Spinal cord (tissue), 10 donors: Measurements from ENCODE around the gene NEK11. TPM values are rescaled to one million over a fixed set of nuclear protein-coding genes. Genes with fewer than 3 reads are reported as not detected.

Source experiments
- DNase-seq, 6 donors: peaks; one replicate each; pipeline versions ENCODE4 v3.0.0 to v3.0.0-alpha.2; 2013 to 2015; ENCODE audit warnings: low spot score in 6 of 6, low read depth in 4 of 6
- H3K27ac ChIP-seq: one replicate; pipeline ENCODE4 v1.5.1; 2013; ENCODE audit warnings: low read depth, low read length, control low read depth
- H3K27me3 ChIP-seq: one replicate; pipeline ENCODE4 v1.6.1; 2013; ENCODE audit warnings: low read length; ENCODE audit not compliant: control insufficient read depth, insufficient read depth
- H3K36me3 ChIP-seq: one replicate; pipeline ENCODE4 v1.6.1; 2013; ENCODE audit warnings: low read length; ENCODE audit not compliant: control insufficient read depth, insufficient read depth
- H3K4me1 ChIP-seq: one replicate; pipeline ENCODE4 v1.6.1; 2013; ENCODE audit warnings: low read length; ENCODE audit not compliant: control insufficient read depth, insufficient read depth
- H3K4me3 ChIP-seq: one replicate; pipeline ENCODE4 v1.5.1; 2013; ENCODE audit warnings: low read depth, low read length, control low read depth
- H3K9me3 ChIP-seq: one replicate; pipeline ENCODE4 v1.6.1; 2013; ENCODE audit warnings: low read length; ENCODE audit not compliant: control insufficient read depth, insufficient read depth
- WGBS: methylation state at CpG from one replicate; pipeline ENCODE4 v1.1.5; 2013; ENCODE audit warnings: missing lambda C conversion rate; ENCODE audit not compliant: insufficient coverage; 5-methylcytosine and 5-hydroxymethylcytosine counted together
- polyA plus RNA-seq, 2 donors: library from polyadenylated mRNA; unstranded; fragments of 120-200 nt; gene quantifications; one replicate each; pipeline ENCODE4 v1.2.1, GENCODE V29; 2013; ENCODE audit not compliant: insufficient read length in 2 of 2
- total RNA-seq, 2 donors: library from RNA; depleted of rRNA in 1 of 2; stranded (reverse); fragments of 120-200 nt in 1 of 2; fragments of >200 nt in 1 of 2; gene quantifications; one replicate each; pipeline versions ENCODE4 v1.2.3 to v1.2.4, GENCODE V29; 2013 to 2014
- donor health status: healthy.

The NEK11 gene
- total and polyA plus RNA-seq, 4 donors = 20.8 to 42.1 (median 23.3) TPM

- H3K4me1 ChIP-seq = no peaks in the 10 kb centered on the region
- H3K36me3 ChIP-seq = no peaks in the 10 kb centered on the region
- H3K27me3 ChIP-seq = no peaks in the 10 kb centered on the region
- no peak for DNase-seq
- H3K27ac ChIP-seq = no peak overlapping the region
- no CpG with 5 or more reads among the region's 2 CpGs for WGBS
- H3K9me3 ChIP-seq = no peaks in the 10 kb centered on the region
- no peak overlapping the region for H3K4me3 ChIP-seq
Observed at GRCh38 chr3:131072099-131072559, 45.5 kb downstream of the NEK11 start.

- Histone ChIP-seq H3K27ac (no peak overlapping the region), H3K4me1 (no peaks in the 10 kb centered on the region), H3K27me3 (no peaks in the 10 kb centered on the region), H3K36me3 (no peaks in the 10 kb centered on the region), H3K9me3 (no peaks in the 10 kb centered on the region), H3K4me3 (no peak overlapping the region)
- no peak for DNase-seq
- 70% methylated on average over 2 of the region's 2 CpGs for WGBS
Observed at GRCh38 chr3:131072845-131073244, 46.2 kb downstream of the NEK11 start.

GRCh38 chr3:131075632-131076328 is 49.1 kb downstream of the NEK11 start:
- Histone ChIP-seq H3K9me3 (no peaks in the 10 kb centered on the region), H3K36me3 (no peaks in the 10 kb centered on the region), H3K4me1 (no peaks in the 10 kb centered on the region), H3K27ac (no peak overlapping the region), H3K4me3 (no peak overlapping the region), H3K27me3 (no peaks in the 10 kb centered on the region)
- no peak for DNase-seq
- WGBS = 70% methylated on average over 2 of the region's 4 CpGs

- no peak overlapping the region for H3K4me3 ChIP-seq
- H3K27me3 ChIP-seq = no peaks in the 10 kb centered on the region
- H3K4me1 ChIP-seq = peaks cover 1% of the 10 kb centered on the region
- WGBS = 40% methylated on average over 1 of the region's 1 CpG
- no peak for DNase-seq
- H3K27ac ChIP-seq = no peak overlapping the region
- H3K9me3 ChIP-seq = no peaks in the 10 kb centered on the region
- no peaks in the 10 kb centered on the region for H3K36me3 ChIP-seq
Observed at GRCh38 chr3:131077904-131078303, 51.2 kb downstream of the NEK11 start.

- H3K36me3 ChIP-seq = no peaks in the 10 kb centered on the region
- H3K27ac ChIP-seq = no peak overlapping the region
- no peaks in the 10 kb centered on the region for H3K9me3 ChIP-seq
- no peak overlapping the region for H3K4me3 ChIP-seq
- DNase-seq = no peak
- no peaks in the 10 kb centered on the region for H3K27me3 ChIP-seq
- no CpG with 5 or more reads among the region's 1 CpG for WGBS
- peaks cover 6% of the 10 kb centered on the region for H3K4me1 ChIP-seq
Observed at GRCh38 chr3:131079086-131079485, 52.4 kb downstream of the NEK11 start.

- Histone ChIP-seq H3K9me3 (no peaks in the 10 kb centered on the region), H3K4me1 (peaks cover 6% of the 10 kb centered on the region), H3K27me3 (no peaks in the 10 kb centered on the region)
Observed at GRCh38 chr3:131081224-131081623, 54.5 kb downstream of the NEK11 start.

GRCh38 chr3:131082246-131082645 is 55.6 kb downstream of the NEK11 start:
- DNase-seq = no peak
- H3K27ac ChIP-seq = no peak overlapping the region
- H3K4me3 ChIP-seq = no peak overlapping the region
- no CpG with 5 or more reads among the region's 4 CpGs for WGBS
- H3K9me3 ChIP-seq = no peaks in the 10 kb centered on the region
- peaks cover 6% of the 10 kb centered on the region for H3K4me1 ChIP-seq
- H3K27me3 ChIP-seq = no peaks in the 10 kb centered on the region
- H3K36me3 ChIP-seq = no peaks in the 10 kb centered on the region

More at GRCh38 chr3:131081224-131081623, 54.5 kb downstream of the NEK11 start:
- H3K27ac ChIP-seq = no peak overlapping the region
- no peaks in the 10 kb centered on the region for H3K36me3 ChIP-seq
- H3K4me3 ChIP-seq = no peak overlapping the region
- WGBS = 100% methylated on average over 1 of the region's 1 CpG
- DNase-seq = no peak

- Histone ChIP-seq H3K27me3 (no peaks in the 10 kb centered on the region), H3K4me1 (peaks cover 6% of the 10 kb centered on the region), H3K4me3 (no peak overlapping the region), H3K27ac (peak overlapping the region; percentile 16), H3K9me3 (no peaks in the 10 kb centered on the region), H3K36me3 (no peaks in the 10 kb centered on the region)
- 0% methylated on average over 2 of the region's 5 CpGs for WGBS
- peak; percentile 64 to 97 (median 84) for DNase-seq
Observed at GRCh38 chr3:131082871-131083863, 56.5 kb downstream of the NEK11 start.

GRCh38 chr3:131091768-131092167 is 65.1 kb downstream of the NEK11 start:
- H3K27me3 ChIP-seq = no peaks in the 10 kb centered on the region
- no peak overlapping the region for H3K4me3 ChIP-seq
- no peak for DNase-seq
- H3K4me1 ChIP-seq = no peaks in the 10 kb centered on the region
- 100% methylated on average over 1 of the region's 3 CpGs for WGBS
- no peaks in the 10 kb centered on the region for H3K9me3 ChIP-seq
- no peak overlapping the region for H3K27ac ChIP-seq
- H3K36me3 ChIP-seq = no peaks in the 10 kb centered on the region
